ENCODE data around the gene NTM. TPM values are rescaled to one million over a fixed set of nuclear protein-coding genes. Genes with fewer than 3 reads are reported as not detected.

Gene NTM
- total RNA-seq, 1 donor from 2014 or later: not detected

- DNase-seq (ENCODE audit: low spot score) (no peak), ATAC-seq (no peak)
Observed at GRCh38 chr11:131538322-131538721, 167.9 kb downstream of the NTM start.

- ATAC-seq (no peak), DNase-seq (ENCODE audit: low spot score) (no peak)
Observed at GRCh38 chr11:131540676-131541075, 170.3 kb downstream of the NTM start.

GRCh38 chr11:131543389-131544025 is 173.1 kb downstream of the NTM start:
- ATAC-seq (no peak), DNase-seq (ENCODE audit: low spot score) (no peak)

GRCh38 chr11:131544591-131544990 is 174.2 kb downstream of the NTM start:
- DNase-seq (ENCODE audit: low spot score): no peak

GRCh38 chr11:131546218-131546895 is 175.9 kb downstream of the NTM start:
- no peak for DNase-seq (ENCODE audit: low spot score)
- peak; percentile 74 for ATAC-seq

More at GRCh38 chr11:131544591-131544990, 174.2 kb downstream of the NTM start:
- ATAC-seq: no peak

GRCh38 chr11:131549099-131549498 is 178.7 kb downstream of the NTM start:
- DNase-seq (ENCODE audit: low spot score): no peak

GRCh38 chr11:131549770-131550169 is 179.4 kb downstream of the NTM start:
- DNase-seq (ENCODE audit: low spot score) (no peak), ATAC-seq (no peak)

More at GRCh38 chr11:131549099-131549498, 178.7 kb downstream of the NTM start:
- no peak for ATAC-seq

GRCh38 chr11:131560287-131560686 is 189.9 kb downstream of the NTM start:
- DNase-seq (ENCODE audit: low spot score): no peak
- no peak for ATAC-seq

- DNase-seq (ENCODE audit: low spot score) (no peak), ATAC-seq (no peak)
Observed at GRCh38 chr11:131561501-131561900, 191.1 kb downstream of the NTM start.

GRCh38 chr11:131561972-131562371 is 191.6 kb downstream of the NTM start:
- DNase-seq (ENCODE audit: low spot score) (no peak), ATAC-seq (no peak)

GRCh38 chr11:131568318-131568717 is 197.9 kb downstream of the NTM start:
- ATAC-seq: no peak
- DNase-seq (ENCODE audit: low spot score): no peak

GRCh38 chr11:131571571-131571970 is 201.2 kb downstream of the NTM start:
- ATAC-seq (no peak), DNase-seq (ENCODE audit: low spot score) (no peak)

- no peak for ATAC-seq
- no peak for DNase-seq (ENCODE audit: low spot score)
Observed at GRCh38 chr11:131572423-131572822, 202.0 kb downstream of the NTM start.

- ATAC-seq (peak; percentile 63), DNase-seq (ENCODE audit: low spot score) (no peak)
Observed at GRCh38 chr11:131579932-131580387, 209.5 kb downstream of the NTM start.

GRCh38 chr11:131580476-131580875 is 210.1 kb downstream of the NTM start:
- no peak for ATAC-seq
- DNase-seq (ENCODE audit: low spot score): no peak

GRCh38 chr11:131581046-131581445 is 210.6 kb downstream of the NTM start:
- ATAC-seq (no peak), DNase-seq (ENCODE audit: low spot score) (no peak)

- ATAC-seq: no peak
- DNase-seq (ENCODE audit: low spot score): no peak
Observed at GRCh38 chr11:131582021-131582525, 211.7 kb downstream of the NTM start.

GRCh38 chr11:131583421-131583820 is 213.0 kb downstream of the NTM start:
- no peak for ATAC-seq
- no peak for DNase-seq (ENCODE audit: low spot score)

- no peak for DNase-seq (ENCODE audit: low spot score)
- ATAC-seq: no peak
Observed at GRCh38 chr11:131583938-131584337, 213.5 kb downstream of the NTM start.

- ATAC-seq (no peak), DNase-seq (ENCODE audit: low spot score) (no peak)
Observed at GRCh38 chr11:131584785-131585592, 214.6 kb downstream of the NTM start.

- DNase-seq (ENCODE audit: low spot score): no peak
- ATAC-seq: no peak
Observed at GRCh38 chr11:131588057-131588456, 217.6 kb downstream of the NTM start.
